ENCODE results near the gene ANKAR.
"Not testable (repeated sequence)": the region's sequence is repeated elsewhere in the genome, so short reads cannot be mapped to it uniquely, and the experiment has no call there.

The ANKAR gene, protein sequence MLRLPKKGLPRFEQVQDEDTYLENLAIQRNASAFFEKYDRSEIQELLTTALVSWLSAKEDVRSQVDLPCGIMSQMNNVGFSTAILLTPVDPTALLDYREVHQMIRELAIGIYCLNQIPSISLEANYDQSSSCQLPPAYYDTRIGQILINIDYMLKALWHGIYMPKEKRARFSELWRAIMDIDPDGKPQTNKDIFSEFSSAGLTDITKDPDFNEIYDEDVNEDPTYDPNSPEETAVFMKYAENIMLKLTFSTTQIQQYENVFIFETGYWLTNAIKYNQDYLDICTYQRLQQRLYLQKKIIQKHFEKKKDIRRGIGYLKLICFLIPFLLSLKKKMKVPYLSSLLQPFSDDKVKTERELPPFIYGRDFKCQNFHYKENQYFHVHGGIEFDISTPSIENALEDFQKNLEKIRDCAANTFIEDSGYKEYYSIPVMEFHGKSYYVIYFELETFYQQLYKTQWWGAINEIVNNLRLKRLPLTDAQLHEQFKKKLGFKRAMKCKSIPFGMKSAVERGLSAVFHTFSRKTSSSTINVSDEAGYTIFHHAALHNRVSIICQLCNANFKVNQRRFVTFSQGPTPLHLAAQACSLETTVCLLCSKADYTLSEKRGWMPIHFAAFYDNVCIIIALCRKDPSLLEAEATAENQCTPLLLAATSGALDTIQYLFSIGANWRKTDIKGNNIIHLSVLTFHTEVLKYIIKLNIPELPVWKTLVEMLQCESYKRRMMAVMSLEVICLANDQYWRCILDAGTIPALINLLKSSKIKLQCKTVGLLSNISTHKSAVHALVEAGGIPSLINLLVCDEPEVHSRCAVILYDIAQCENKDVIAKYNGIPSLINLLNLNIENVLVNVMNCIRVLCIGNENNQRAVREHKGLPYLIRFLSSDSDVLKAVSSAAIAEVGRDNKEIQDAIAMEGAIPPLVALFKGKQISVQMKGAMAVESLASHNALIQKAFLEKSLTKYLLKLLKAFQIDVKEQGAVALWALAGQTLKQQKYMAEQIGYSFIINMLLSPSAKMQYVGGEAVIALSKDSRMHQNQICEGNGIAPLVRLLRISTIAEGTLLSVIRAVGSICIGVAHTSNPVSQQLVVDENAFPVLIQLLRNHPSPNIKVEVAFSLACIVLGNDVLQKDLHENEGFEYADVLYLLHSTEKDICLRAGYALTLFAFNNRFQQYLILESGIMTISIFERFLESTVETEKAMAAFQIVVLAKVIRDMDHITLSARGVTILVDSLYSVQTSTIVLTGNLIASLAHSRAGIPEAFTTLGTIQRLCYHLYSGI (N-terminal part only)

DNA sequence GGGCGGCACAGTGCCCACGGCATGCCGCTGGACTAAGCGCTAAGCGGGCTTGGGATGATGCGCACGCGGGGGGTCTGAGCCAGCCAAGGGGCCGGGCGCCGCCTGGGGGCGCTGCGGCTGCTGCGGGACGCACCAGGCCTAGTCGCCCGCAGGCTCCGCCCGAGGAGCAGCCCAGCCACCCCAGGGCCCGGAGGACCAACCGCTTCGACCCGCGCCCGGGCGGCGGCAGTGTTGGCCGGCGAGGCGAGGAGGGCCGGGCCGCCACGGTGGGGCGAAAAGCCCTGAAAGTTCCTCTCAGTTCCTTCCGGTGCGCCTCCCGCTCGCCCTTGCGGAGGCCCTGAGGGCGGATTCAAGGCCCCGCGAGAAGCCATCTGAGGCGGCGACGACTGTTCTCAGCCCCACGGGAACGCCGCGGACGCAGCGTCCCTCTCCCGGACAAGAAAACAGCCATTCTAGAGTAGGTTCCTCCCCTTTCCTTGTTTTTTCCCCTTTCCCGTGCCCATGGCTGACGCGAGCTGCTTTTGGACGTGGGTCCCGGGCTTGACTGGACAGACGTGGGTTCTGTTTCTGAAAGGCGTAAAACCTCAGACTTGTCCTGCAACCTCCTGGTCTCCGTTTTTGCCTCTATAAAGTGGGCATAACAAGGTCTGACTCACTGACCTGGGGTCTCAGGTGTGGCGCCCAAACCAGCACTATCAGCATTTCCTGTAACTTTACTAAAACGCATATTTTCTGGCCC lies at the start of gene ANKAR:
Gene ANKAR (plus strand): TSS at position 297 of the 739 bp plus-strand sequence. CDS start 1,821 bp downstream, outside the sequence.
- DNase-seq (ENCODE audit: low read depth, low spot score): peak; percentile 97

DNA sequence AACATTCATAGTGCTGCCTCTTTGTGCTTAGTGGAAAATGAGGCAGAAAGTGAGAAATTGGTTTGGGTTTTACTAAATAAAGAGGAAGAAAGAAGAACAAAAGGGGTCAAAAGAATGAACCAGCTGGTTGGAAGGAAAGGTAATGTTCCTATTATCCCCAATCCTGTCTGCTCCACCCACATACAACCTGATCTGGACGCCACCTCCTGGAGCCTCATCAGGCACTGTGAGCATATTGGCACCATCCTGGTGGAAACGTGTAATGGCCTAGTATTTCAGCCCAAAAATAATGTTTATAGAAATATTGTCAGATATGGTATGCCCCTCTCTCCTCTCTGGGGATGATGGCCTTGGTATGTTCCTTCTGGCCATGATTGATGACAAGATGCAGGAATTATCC lies 48.8 kb upstream of the ANKAR start:
- no peak for DNase-seq (ENCODE audit: low read depth, low spot score)

GRCh38 chr2:189627789-189628188 lies 46.7 kb upstream of the ANKAR start:
- DNase-seq (ENCODE audit: low read depth, low spot score): no peak

GRCh38 chr2:189628817-189629530 lies 45.5 kb upstream of the ANKAR start:
- no peak for DNase-seq (ENCODE audit: low read depth, low spot score)

- no peak for DNase-seq (ENCODE audit: low read depth, low spot score)
Measured at GRCh38 chr2:189629531-189630453, 44.7 kb upstream of the ANKAR start.

- no peak for DNase-seq (ENCODE audit: low read depth, low spot score)
Measured at GRCh38 chr2:189631849-189632248, 42.6 kb upstream of the ANKAR start.

DNA sequence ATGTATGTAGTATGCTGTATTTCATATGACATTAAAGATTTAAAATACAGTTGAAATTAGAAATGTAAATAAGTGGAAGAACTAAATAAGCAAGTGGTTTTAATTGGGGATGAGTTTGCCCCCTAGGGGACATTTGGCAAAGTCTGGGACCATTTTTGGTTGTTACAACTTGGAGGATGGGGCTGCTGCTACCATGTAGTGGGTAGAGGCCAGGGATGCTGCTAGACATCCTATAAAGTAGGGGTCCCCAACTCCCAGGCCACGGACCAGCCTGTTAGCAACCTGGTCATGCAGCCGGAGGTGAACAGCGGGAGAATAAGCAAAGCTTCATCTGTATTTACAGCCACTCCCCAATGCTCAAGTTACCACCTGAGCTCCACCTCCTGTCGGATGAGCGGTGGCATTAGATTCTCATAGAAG lies 41.1 kb upstream of the ANKAR start:
- no peak for DNase-seq (ENCODE audit: low read depth, low spot score)

DNA sequence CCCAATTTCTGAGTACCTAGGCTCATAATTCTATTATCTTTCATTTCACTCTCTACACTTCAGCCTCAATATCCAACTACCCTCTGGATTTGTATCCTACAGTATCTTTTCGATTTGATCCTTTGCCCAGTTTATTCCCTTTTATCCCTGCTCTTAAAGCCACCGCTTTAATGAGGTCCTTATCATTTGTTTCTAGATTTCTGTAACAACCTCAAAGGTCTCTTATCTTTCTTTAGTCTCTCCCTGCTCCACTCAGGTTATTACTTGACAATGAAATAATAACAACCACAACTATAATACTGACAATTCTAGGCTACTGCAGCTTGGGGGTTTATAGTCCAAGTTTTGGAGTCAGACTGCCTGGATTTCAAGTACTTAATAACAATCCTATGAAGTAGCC lies 39.1 kb upstream of the ANKAR start:
- DNase-seq (ENCODE audit: low read depth, low spot score): no peak

- no peak for DNase-seq (ENCODE audit: low read depth, low spot score)
Measured at GRCh38 chr2:189638301-189639006, 36.0 kb upstream of the ANKAR start.

DNA sequence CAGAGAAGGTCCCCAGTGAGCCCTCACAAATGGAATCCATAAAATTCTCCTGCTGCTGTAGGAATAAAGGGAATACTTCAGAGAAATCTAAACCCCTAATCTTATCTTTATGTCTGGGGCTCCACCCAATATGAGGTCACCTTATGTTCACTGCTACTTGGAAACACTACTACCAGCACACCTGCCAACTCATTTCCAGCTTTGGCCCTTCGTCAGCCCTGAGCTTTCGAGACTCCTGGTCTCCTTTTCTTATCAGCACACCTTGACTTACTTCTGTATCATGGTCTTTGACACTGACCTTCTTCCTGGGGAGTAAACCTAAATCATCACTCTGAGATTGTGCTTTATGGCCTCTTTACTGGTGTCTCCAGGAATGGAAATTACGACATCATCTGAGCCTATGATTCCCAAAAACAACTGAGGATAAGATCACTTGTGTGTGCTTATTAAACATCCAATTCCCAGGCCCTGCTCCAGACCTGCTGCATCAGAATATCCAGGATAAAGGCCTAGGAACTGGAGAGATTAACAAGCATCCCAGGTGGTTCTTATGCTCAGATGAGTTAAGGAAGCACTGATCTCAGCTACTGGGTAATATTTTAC lies 35.4 kb upstream of the ANKAR start:
- no peak for DNase-seq (ENCODE audit: low read depth, low spot score)

GRCh38 chr2:189641002-189641401 lies 33.5 kb upstream of the ANKAR start:
- no peak for DNase-seq (ENCODE audit: low read depth, low spot score)

- DNase-seq (ENCODE audit: low read depth, low spot score): no peak
Measured at GRCh38 chr2:189641590-189641989, 32.9 kb upstream of the ANKAR start.

- DNase-seq (ENCODE audit: low read depth, low spot score): no peak
Measured at GRCh38 chr2:189646521-189646920, 27.9 kb upstream of the ANKAR start.

DNA sequence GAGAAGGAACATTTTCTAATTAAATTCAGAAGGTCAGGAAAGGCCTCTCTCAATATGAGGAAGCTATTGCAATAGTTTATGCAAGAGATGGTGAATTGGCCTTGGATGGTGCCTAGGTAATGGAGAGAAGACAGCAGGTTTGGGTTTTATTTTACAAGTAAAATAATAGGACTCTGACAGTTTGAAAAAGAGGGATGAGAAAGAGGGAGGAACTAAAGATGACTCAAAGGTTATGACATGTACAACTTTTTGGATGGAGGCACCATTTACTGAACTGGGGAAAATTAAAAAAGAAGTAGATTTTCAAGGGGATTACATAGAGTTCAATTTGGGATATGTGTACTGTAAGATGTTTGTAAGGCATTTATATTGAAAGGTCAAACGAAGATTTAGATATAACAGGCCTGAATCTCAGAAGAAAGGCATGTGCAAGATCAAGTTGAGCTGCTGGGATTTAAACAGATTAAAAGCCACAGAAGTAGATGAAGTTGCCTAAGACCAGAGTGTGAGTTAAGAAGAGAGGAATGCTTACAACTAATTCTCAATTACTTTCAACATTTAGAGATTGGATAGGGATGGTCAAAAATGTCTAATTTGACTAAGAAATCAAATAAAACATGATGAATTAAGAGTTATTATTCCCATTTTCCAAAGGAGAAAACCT lies 25.5 kb upstream of the ANKAR start:
- DNase-seq (ENCODE audit: low read depth, low spot score): no peak

GRCh38 chr2:189651284-189651683 lies 23.2 kb upstream of the ANKAR start:
- no peak for DNase-seq (ENCODE audit: low read depth, low spot score)

DNA sequence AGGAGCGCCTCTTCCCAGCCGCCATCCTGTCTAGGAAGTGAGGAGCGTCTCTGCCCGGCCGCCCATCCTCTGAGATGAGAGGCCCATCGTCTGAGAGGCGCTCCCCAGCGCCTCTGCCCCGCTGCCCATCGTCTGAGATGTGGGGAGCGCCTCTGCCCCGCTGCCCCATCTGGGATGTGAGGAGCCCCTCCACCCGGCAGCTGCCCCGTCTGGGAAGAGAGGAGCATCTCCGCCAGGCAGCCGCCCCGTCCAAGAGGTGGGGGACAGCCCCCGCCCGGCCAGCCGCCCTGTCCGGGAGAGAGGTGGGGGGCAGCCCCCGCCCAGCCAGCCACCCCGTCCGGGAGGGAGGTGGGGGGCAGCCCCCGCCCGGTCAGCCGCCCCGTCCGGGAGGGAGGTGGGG lies 21.0 kb upstream of the ANKAR start:
- DNase-seq (ENCODE audit: low read depth, low spot score): not testable (repeated sequence)

DNA sequence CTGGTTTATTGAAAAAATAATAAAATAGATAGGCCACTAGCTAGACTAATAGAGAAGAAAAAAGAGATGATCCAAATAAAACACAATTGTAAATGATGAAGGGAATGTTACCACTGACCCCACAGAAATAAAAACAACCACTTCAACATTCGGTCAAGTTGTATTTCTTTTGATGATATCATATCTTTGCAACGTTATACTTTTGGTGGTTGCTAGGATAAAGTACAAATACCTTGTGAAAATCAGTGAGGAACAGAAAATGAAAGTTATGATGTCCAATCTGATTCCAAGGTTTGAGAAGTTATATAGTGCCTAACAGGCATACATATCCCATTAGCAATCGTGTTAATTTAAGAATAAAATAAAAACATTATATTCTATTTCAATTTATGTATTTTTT lies 19.8 kb upstream of the ANKAR start:
- no peak for DNase-seq (ENCODE audit: low read depth, low spot score)

DNA sequence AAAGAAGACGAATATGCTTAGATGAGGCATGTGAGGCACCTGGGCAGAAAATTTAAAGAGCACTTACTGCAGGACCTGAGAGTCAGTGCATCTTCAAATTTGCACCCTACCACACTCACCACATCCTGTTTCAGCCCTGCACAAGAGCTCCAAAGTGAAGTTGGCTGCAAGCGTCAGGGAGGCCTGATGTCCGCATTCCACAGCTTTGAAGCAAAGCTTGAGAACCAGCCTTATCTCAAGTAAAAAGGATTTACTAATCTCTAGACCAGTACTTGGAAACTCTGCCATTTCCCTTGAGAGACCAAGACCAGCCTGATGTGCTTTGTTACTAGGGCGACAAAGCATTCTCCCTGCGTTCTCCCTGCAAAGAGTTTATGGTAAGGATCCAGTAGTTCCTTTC lies 16.6 kb upstream of the ANKAR start:
- peak; percentile 77 for DNase-seq (ENCODE audit: low read depth, low spot score)

Measured in astrocyte of the hippocampus (primary cell).